Measurements from ENCODE around the gene DMAP1. TPM values are rescaled to one million over a fixed set of nuclear protein-coding genes. Genes with fewer than 3 reads are reported as not detected.
"Not testable (repeated sequence)": the region's sequence is repeated elsewhere in the genome, so short reads cannot be mapped to it uniquely, and the experiment has no call there.

The DMAP1 gene
- total RNA-seq = 34.1 and 36.0 TPM in 2 replicates

GRCh38 chr1:44213222-44214112 is at the start of gene DMAP1:
Gene DMAP1, plus strand, starts transcription at chr1:44213471. Its CDS starts 283 bp downstream, at chr1:44213754.
- peak within 1 kb of the TSS; percentile 90 for H3K27ac Mint-ChIP-seq

GRCh38 chr1:44168520-44169098 is 44.7 kb upstream of the DMAP1 start:
- no peak for DNase-seq
- H3K27me3 Mint-ChIP-seq = peaks cover 10% of the 10 kb centered on the region
- peaks cover 4% of the 10 kb centered on the region for H3K4me1 Mint-ChIP-seq
- no peak overlapping the region for H3K4me3 Mint-ChIP-seq
- no peaks in the 10 kb centered on the region for H3K36me3 Mint-ChIP-seq (ENCODE audit: low read depth)
- no peak overlapping the region for H3K27ac Mint-ChIP-seq
- intact Hi-C loops (cut with micrococcal nuclease) = no loop called here
- no peaks in the 10 kb centered on the region for H3K9me3 Mint-ChIP-seq

More at GRCh38 chr1:44213222-44214112, at the start of gene DMAP1:
- intact Hi-C loops (cut with micrococcal nuclease) = loop anchor here (1.0 to 10.0 kb wide), 3 partner anchors 142 to 419 kb away; partner anchors contain the start of gene ERI3
- Mint-ChIP-seq H3K4me1 (peaks cover 29% of the 10 kb centered on the region), H3K36me3 (ENCODE audit: low read depth) (peaks cover 27% of the 10 kb centered on the region), H3K9me3 (no peaks in the 10 kb centered on the region), H3K4me3 (peak within 1 kb of the TSS; percentile 96), H3K27me3 (no peaks in the 10 kb centered on the region)
- peak; percentile 96 for DNase-seq

- Mint-ChIP-seq H3K27ac (no peak overlapping the region), H3K9me3 (no peaks in the 10 kb centered on the region), H3K4me3 (no peak overlapping the region), H3K4me1 (peaks cover 4% of the 10 kb centered on the region), H3K27me3 (peaks cover 14% of the 10 kb centered on the region), H3K36me3 (ENCODE audit: low read depth) (no peaks in the 10 kb centered on the region)
- DNase-seq = no peak
- intact Hi-C loops (cut with micrococcal nuclease) = no loop called here
Observed at GRCh38 chr1:44170281-44170823, 42.9 kb upstream of the DMAP1 start.

- Mint-ChIP-seq H3K27me3 (peaks cover 8% of the 10 kb centered on the region), H3K4me3 (no peak overlapping the region), H3K27ac (no peak overlapping the region), H3K9me3 (no peaks in the 10 kb centered on the region), H3K36me3 (ENCODE audit: low read depth) (no peaks in the 10 kb centered on the region), H3K4me1 (no peaks in the 10 kb centered on the region)
- DNase-seq = no peak
- intact Hi-C loops (cut with micrococcal nuclease) = no loop called here
Observed at GRCh38 chr1:44174630-44175029, 38.6 kb upstream of the DMAP1 start.

- no peak overlapping the region for H3K4me3 Mint-ChIP-seq
- H3K4me1 Mint-ChIP-seq = no peaks in the 10 kb centered on the region
- no peak overlapping the region for H3K27ac Mint-ChIP-seq
- no peak for DNase-seq
- intact Hi-C loops (cut with micrococcal nuclease) = no loop called here
- no peaks in the 10 kb centered on the region for H3K9me3 Mint-ChIP-seq
- H3K36me3 Mint-ChIP-seq (ENCODE audit: low read depth) = no peaks in the 10 kb centered on the region
- peaks cover 4% of the 10 kb centered on the region for H3K27me3 Mint-ChIP-seq
Observed at GRCh38 chr1:44200336-44200735, 12.9 kb upstream of the DMAP1 start.

GRCh38 chr1:44206545-44206944 is 6.7 kb upstream of the DMAP1 start:
- H3K36me3 Mint-ChIP-seq (ENCODE audit: low read depth); intact Hi-C loops (cut with micrococcal nuclease); H3K27ac Mint-ChIP-seq; H3K4me1 Mint-ChIP-seq; H3K27me3 Mint-ChIP-seq; H3K4me3 Mint-ChIP-seq; DNase-seq; H3K9me3 Mint-ChIP-seq: not testable (repeated sequence)

GRCh38 chr1:44208226-44208625 is 5.0 kb upstream of the DMAP1 start:
- no peak overlapping the region for H3K27ac Mint-ChIP-seq
- H3K36me3 Mint-ChIP-seq (ENCODE audit: low read depth) = no peaks in the 10 kb centered on the region
- peaks cover 7% of the 10 kb centered on the region for H3K27me3 Mint-ChIP-seq
- intact Hi-C loops (cut with micrococcal nuclease) = no loop called here
- H3K9me3 Mint-ChIP-seq = no peaks in the 10 kb centered on the region
- H3K4me1 Mint-ChIP-seq = peaks cover 8% of the 10 kb centered on the region
- H3K4me3 Mint-ChIP-seq = no peak overlapping the region
- no peak for DNase-seq

GRCh38 chr1:44210595-44210994 is 2.7 kb upstream of the DMAP1 start:
- intact Hi-C loops (cut with micrococcal nuclease) = loop anchor here (5.0 to 10.0 kb wide), 2 partner anchors 206 to 422 kb away; no protein-coding TSS in a partner anchor
- peaks cover 7% of the 10 kb centered on the region for H3K36me3 Mint-ChIP-seq (ENCODE audit: low read depth)
- no peak overlapping the region for H3K27ac Mint-ChIP-seq
- no peaks in the 10 kb centered on the region for H3K9me3 Mint-ChIP-seq
- no peak for DNase-seq
- peaks cover 4% of the 10 kb centered on the region for H3K27me3 Mint-ChIP-seq
- no peak overlapping the region for H3K4me3 Mint-ChIP-seq
- H3K4me1 Mint-ChIP-seq = peaks cover 25% of the 10 kb centered on the region

- peak overlapping the region; percentile 90 for H3K27ac Mint-ChIP-seq
- H3K9me3 Mint-ChIP-seq = no peaks in the 10 kb centered on the region
- intact Hi-C loops (cut with micrococcal nuclease) = loop anchor here (1.0 to 10.0 kb wide), 3 partner anchors 143 to 420 kb away; partner anchors contain the start of gene ERI3
- H3K4me1 Mint-ChIP-seq = peaks cover 29% of the 10 kb centered on the region
- H3K36me3 Mint-ChIP-seq (ENCODE audit: low read depth) = peaks cover 22% of the 10 kb centered on the region
- peak overlapping the region; percentile 96 for H3K4me3 Mint-ChIP-seq
- no peaks in the 10 kb centered on the region for H3K27me3 Mint-ChIP-seq
- DNase-seq = peak; percentile 82
Observed at GRCh38 chr1:44212355-44213221, 683 bp upstream of the DMAP1 start.

GRCh38 chr1:44217809-44218410 is 4.6 kb downstream of the DMAP1 start:
- Mint-ChIP-seq H3K27me3 (no peaks in the 10 kb centered on the region), H3K36me3 (ENCODE audit: low read depth) (peaks cover 46% of the 10 kb centered on the region), H3K4me1 (peaks cover 27% of the 10 kb centered on the region), H3K27ac (no peak overlapping the region), H3K9me3 (no peaks in the 10 kb centered on the region), H3K4me3 (no peak overlapping the region)
- intact Hi-C loops (cut with micrococcal nuclease) = loop anchor here (1.0 to 10.0 kb wide), 3 partner anchors 100 to 379 kb away; no protein-coding TSS in a partner anchor
- DNase-seq = peak; percentile 93

GRCh38 chr1:44218503-44219300 is 5.4 kb downstream of the DMAP1 start:
- H3K27me3 Mint-ChIP-seq = no peaks in the 10 kb centered on the region
- H3K27ac Mint-ChIP-seq = no peak overlapping the region
- no peak overlapping the region for H3K4me3 Mint-ChIP-seq
- H3K9me3 Mint-ChIP-seq = no peaks in the 10 kb centered on the region
- DNase-seq = no peak
- H3K36me3 Mint-ChIP-seq (ENCODE audit: low read depth) = peaks cover 44% of the 10 kb centered on the region
- peaks cover 21% of the 10 kb centered on the region for H3K4me1 Mint-ChIP-seq
- intact Hi-C loops (cut with micrococcal nuclease) = loop anchor here (5.0 to 10.0 kb wide), 2 partner anchors 214 to 379 kb away; no protein-coding TSS in a partner anchor

GRCh38 chr1:44219301-44219626 is 6.0 kb downstream of the DMAP1 start:
- Mint-ChIP-seq H3K36me3 (ENCODE audit: low read depth) (peaks cover 42% of the 10 kb centered on the region), H3K4me3 (no peak overlapping the region), H3K9me3 (no peaks in the 10 kb centered on the region), H3K27ac (no peak overlapping the region), H3K27me3 (no peaks in the 10 kb centered on the region), H3K4me1 (peaks cover 16% of the 10 kb centered on the region)
- intact Hi-C loops (cut with micrococcal nuclease) = loop anchor here (5.0 to 10.0 kb wide), 2 partner anchors 214 to 378 kb away; no protein-coding TSS in a partner anchor
- DNase-seq = no peak

Data from activated CD4-positive, alpha-beta T cell treated with anti-CD3 and anti-CD28 coated beads, Interleukin-2, amount 10 ng/mL, durations not matched to agents 24 days and 14 days (primary cell).